Mesenchymal stem cell (in vitro differentiated cells and primary cell): ENCODE results near the gene CCL22.

Experiments
- DNase-seq: peaks from one replicate; pipeline ENCODE4 v3.0.0-alpha.2; 2013
- H2AFZ ChIP-seq: one replicate; pipeline ENCODE4 v1.6.1; 2013; ENCODE audit warnings: low read depth, mild to moderate bottlenecking, control low read depth, inconsistent platforms, low read length, moderate library complexity
- H2AK5ac ChIP-seq: 2 replicates; pipeline ENCODE4 v1.6.1; 2013; ENCODE audit warnings: low read length, moderate library complexity, mild to moderate bottlenecking, inconsistent platforms; ENCODE audit not compliant: severe bottlenecking
- H2BK120ac ChIP-seq: one replicate; pipeline ENCODE4 v1.6.1; 2013; ENCODE audit warnings: low read depth, mild to moderate bottlenecking, inconsistent platforms, low read length, moderate library complexity
- H2BK12ac ChIP-seq, 2 experiments: one replicate each; pipeline ENCODE4 v1.6.1; 2013; ENCODE audit warnings: inconsistent platforms in 2 of 2, low read length in 2 of 2, mild to moderate bottlenecking in 2 of 2, moderate library complexity in 2 of 2, control low read depth in 1 of 2
- H2BK15ac ChIP-seq: one replicate; pipeline ENCODE4 v1.6.1; 2013; ENCODE audit warnings: mild to moderate bottlenecking, low read depth, inconsistent platforms; ENCODE audit not compliant: poor library complexity, severe bottlenecking
- H2BK5ac ChIP-seq: 2 replicates; pipeline ENCODE4 v1.6.1; 2013; ENCODE audit warnings: low read depth, mild to moderate bottlenecking, low read length, control low read depth, inconsistent platforms; ENCODE audit not compliant: poor library complexity, severe bottlenecking
- H3K14ac ChIP-seq, 2 experiments: one replicate each; pipeline ENCODE4 v1.6.1; 2013; ENCODE audit warnings: inconsistent platforms in 2 of 2, low read length in 2 of 2, control low read depth in 1 of 2, mild to moderate bottlenecking in 1 of 2, moderate library complexity in 1 of 2
- H3K18ac ChIP-seq, 2 experiments: one replicate each; pipeline ENCODE4 v1.6.1; 2013; ENCODE audit warnings: inconsistent platforms in 2 of 2, low read length in 2 of 2, control low read depth in 1 of 2, low read depth in 1 of 2, mild to moderate bottlenecking in 1 of 2
- H3K23ac ChIP-seq, 2 experiments: one replicate each; pipeline ENCODE4 v1.6.1; 2013; ENCODE audit warnings: inconsistent platforms in 2 of 2, low read length in 2 of 2, mild to moderate bottlenecking in 2 of 2, moderate library complexity in 2 of 2, control low read depth in 1 of 2
- H3K27ac ChIP-seq: 2 replicates; pipeline ENCODE4 v1.5.1; 2013; ENCODE audit warnings: mild to moderate bottlenecking, moderate library complexity, low read length, control low read depth, inconsistent platforms; ENCODE audit not compliant: poor library complexity, severe bottlenecking
- H3K27me3 ChIP-seq, 2 experiments: 2 replicates each; pipeline versions ENCODE4 v1.6.1 to v1.7.0; 2013; ENCODE audit warnings: low read length in 2 of 2, mild to moderate bottlenecking in 2 of 2, moderate library complexity in 2 of 2, control low read depth in 1 of 2, inconsistent platforms in 1 of 2; ENCODE audit not compliant: control insufficient read depth in 1 of 2, insufficient read depth in 1 of 2
- H3K36me3 ChIP-seq, 2 experiments: 2 replicates each; pipeline versions ENCODE4 v1.6.1 to v1.7.0; 2013; ENCODE audit warnings: low read length in 2 of 2, control low read depth in 1 of 2, inconsistent platforms in 1 of 2, low read depth in 1 of 2, mild to moderate bottlenecking in 1 of 2; ENCODE audit not compliant: insufficient read depth in 2 of 2, control insufficient read depth in 1 of 2
- H3K4ac ChIP-seq, 2 experiments: one replicate each; pipeline ENCODE4 v1.6.1; 2013; ENCODE audit warnings: inconsistent platforms in 2 of 2, low read length in 2 of 2, mild to moderate bottlenecking in 2 of 2, moderate library complexity in 2 of 2, control low read depth in 1 of 2, low read depth in 1 of 2
- H3K4me1 ChIP-seq: 2 replicates; pipeline ENCODE4 v1.6.1; 2013; ENCODE audit warnings: low read depth, low read length, control low read depth; ENCODE audit not compliant: control insufficient read depth, insufficient read depth
- H3K4me2 ChIP-seq: 2 replicates; pipeline ENCODE4 v1.6.1; 2013; ENCODE audit warnings: low read length, mild to moderate bottlenecking, inconsistent platforms; ENCODE audit not compliant: poor library complexity, severe bottlenecking
- H3K4me3 ChIP-seq, 2 experiments: 2 replicates each; pipeline versions ENCODE4 v1.5.1 to v1.7.0; 2013; ENCODE audit warnings: low read length in 2 of 2, mild to moderate bottlenecking in 2 of 2, control low read depth in 1 of 2, low read depth in 1 of 2; ENCODE audit not compliant: insufficient read depth in 1 of 2
- H3K79me1 ChIP-seq: replicated peaks from 2 replicates; pipeline ENCODE4 v1.6.1; 2013; ENCODE audit warnings: mild to moderate bottlenecking, control low read depth, low read length, inconsistent platforms; ENCODE audit not compliant: poor library complexity, severe bottlenecking
- H3K9ac ChIP-seq: 2 replicates; pipeline ENCODE4 v1.7.0; 2013; ENCODE audit warnings: mild to moderate bottlenecking, low read length, moderate library complexity
- H3K9me3 ChIP-seq: 2 replicates; pipeline ENCODE4 v1.7.0; 2013; ENCODE audit warnings: mild to moderate bottlenecking, low read length; ENCODE audit not compliant: control insufficient read depth
- H4K8ac ChIP-seq: one replicate; pipeline ENCODE4 v1.6.1; 2013; ENCODE audit warnings: inconsistent platforms, mild to moderate bottlenecking, low read length, moderate library complexity
- H4K91ac ChIP-seq: one replicate; pipeline ENCODE4 v1.6.1; 2013; ENCODE audit warnings: mild to moderate bottlenecking, low read length, inconsistent platforms
- WGBS: methylation state at CpG from one replicate; pipeline ENCODE4 v1.1.7; 2013; ENCODE audit warnings: mixed read lengths; 5-methylcytosine and 5-hydroxymethylcytosine counted together

Gene CCL22

DNA sequence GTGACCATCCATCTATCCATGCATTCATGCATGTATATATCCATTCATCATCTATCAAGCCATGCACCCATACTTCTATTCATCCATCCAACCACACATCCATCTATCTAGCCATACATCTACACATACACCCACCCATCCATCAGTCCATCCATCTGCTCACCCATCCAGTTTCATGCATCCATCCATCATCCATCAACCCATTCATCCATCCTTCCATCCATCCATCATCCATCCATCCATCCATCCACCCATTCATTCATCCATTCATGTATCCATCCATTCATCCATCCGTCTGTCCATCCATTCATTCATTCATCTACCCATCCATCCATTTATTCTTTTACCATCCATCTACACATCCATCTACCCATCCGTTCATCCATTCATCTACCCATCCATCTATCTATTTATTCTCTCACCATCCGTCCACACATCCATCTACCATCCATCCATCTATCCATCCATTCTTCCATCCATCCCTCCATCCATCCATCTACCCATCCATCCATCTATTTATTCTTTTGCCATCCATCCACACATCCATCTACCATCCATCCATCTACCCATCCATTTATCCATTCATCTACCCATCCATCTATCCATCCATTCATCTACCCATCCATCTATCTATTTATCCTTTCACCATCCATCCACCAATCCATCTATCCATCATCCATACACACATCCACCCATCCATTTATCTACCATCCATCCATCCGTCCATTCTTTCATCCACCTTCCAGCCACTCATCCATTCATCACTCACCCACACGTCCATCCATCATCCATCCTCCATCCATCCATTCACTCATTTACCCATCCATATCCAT, 49.2 kb downstream of the CCL22 start:
- no peak overlapping the region for H3K18ac ChIP-seq
- H3K36me3 ChIP-seq = no peaks in the 10 kb centered on the region
- no peak overlapping the region for H3K27ac ChIP-seq
- WGBS = 83% methylated on average over 5 of the region's 5 CpGs
- H2BK15ac ChIP-seq = no peak overlapping the region
- H4K8ac ChIP-seq = no peak overlapping the region
- peaks cover 45 to 69% of the 10 kb centered on the region in 2 experiments for H3K27me3 ChIP-seq
- H3K4ac ChIP-seq = no peak overlapping the region
- no peaks in the 10 kb centered on the region for H3K4me1 ChIP-seq
- H2AK5ac ChIP-seq = no peak overlapping the region
- no peak overlapping the region for H3K4me2 ChIP-seq
- H2AFZ ChIP-seq = no peak overlapping the region
- H3K9ac ChIP-seq = no peak overlapping the region
- no peak overlapping the region for H2BK12ac ChIP-seq
- H3K4me3 ChIP-seq = no peak overlapping the region
- no peak overlapping the region for H2BK120ac ChIP-seq
- no peak overlapping the region for H3K23ac ChIP-seq
- no peaks in the 10 kb centered on the region for H3K79me1 ChIP-seq
- no peak for DNase-seq
- H3K9me3 ChIP-seq = no peaks in the 10 kb centered on the region
- no peak overlapping the region for H2BK5ac ChIP-seq
- H3K14ac ChIP-seq = no peak overlapping the region
- no peak overlapping the region for H4K91ac ChIP-seq

GRCh38 chr16:57409065-57409464, 50.5 kb downstream of the CCL22 start:
- Histone ChIP-seq H3K4me1 (no peaks in the 10 kb centered on the region), H3K4ac (no peak overlapping the region), H2BK120ac (no peak overlapping the region), H3K27me3 (peaks cover 42 to 79% of the 10 kb centered on the region in 2 experiments), H3K9ac (no peak overlapping the region), H3K14ac (no peak overlapping the region), H3K27ac (no peak overlapping the region), H3K18ac (no peak overlapping the region), H2BK12ac (no peak overlapping the region), H3K79me1 (no peaks in the 10 kb centered on the region), H2AK5ac (no peak overlapping the region), H3K23ac (no peak overlapping the region), H3K9me3 (no peaks in the 10 kb centered on the region), H3K4me3 (no peak overlapping the region), H2BK5ac (no peak overlapping the region), H2AFZ (no peak overlapping the region), H3K4me2 (no peak overlapping the region), H4K91ac (no peak overlapping the region), H2BK15ac (peak overlapping the region; percentile 52), H4K8ac (no peak overlapping the region), H3K36me3 (no peaks in the 10 kb centered on the region)
- no peak for DNase-seq
- WGBS = 90% methylated on average over 5 of the region's 5 CpGs

GRCh38 chr16:57409870-57410587, 51.4 kb downstream of the CCL22 start:
- peaks cover 32 to 75% of the 10 kb centered on the region in 2 experiments for H3K27me3 ChIP-seq
- no peak overlapping the region for H3K14ac ChIP-seq

GRCh38 chr16:57411362-57411976, 52.9 kb downstream of the CCL22 start:
- Histone ChIP-seq H3K9me3 (no peaks in the 10 kb centered on the region), H3K23ac (no peak overlapping the region), H3K27ac (no peak overlapping the region), H3K9ac (no peak overlapping the region), H3K14ac (no peak overlapping the region), H3K4me1 (peaks cover 2% of the 10 kb centered on the region), H2AFZ (no peak overlapping the region), H3K4me3 (no peak overlapping the region), H3K79me1 (no peaks in the 10 kb centered on the region), H2BK5ac (no peak overlapping the region), H3K4ac (no peak overlapping the region), H2AK5ac (no peak overlapping the region), H2BK15ac (no peak overlapping the region), H4K91ac (no peak overlapping the region), H3K4me2 (no peak overlapping the region), H3K36me3 (no peaks in the 10 kb centered on the region), H2BK12ac (no peak overlapping the region), H3K18ac (peak overlapping the region in 1 of 2 experiments; percentile 48), H2BK120ac (no peak overlapping the region), H3K27me3 (peaks cover 30 to 79% of the 10 kb centered on the region in 2 experiments), H4K8ac (no peak overlapping the region)
- 67% methylated on average over 12 of the region's 12 CpGs for WGBS
- DNase-seq = no peak

More at GRCh38 chr16:57409870-57410587, 51.4 kb downstream of the CCL22 start:
- Histone ChIP-seq H3K4me3 (no peak overlapping the region), H3K4ac (no peak overlapping the region), H3K23ac (no peak overlapping the region), H3K9ac (no peak overlapping the region), H2AK5ac (no peak overlapping the region), H2BK5ac (no peak overlapping the region), H2BK15ac (no peak overlapping the region), H3K79me1 (no peaks in the 10 kb centered on the region), H3K27ac (no peak overlapping the region), H2AFZ (no peak overlapping the region), H3K4me2 (no peak overlapping the region), H3K36me3 (no peaks in the 10 kb centered on the region), H4K8ac (no peak overlapping the region), H3K4me1 (no peaks in the 10 kb centered on the region), H2BK120ac (no peak overlapping the region), H2BK12ac (no peak overlapping the region), H4K91ac (no peak overlapping the region), H3K18ac (no peak overlapping the region), H3K9me3 (no peaks in the 10 kb centered on the region)
- WGBS = 61% methylated on average over 14 of the region's 14 CpGs
- no peak for DNase-seq
